Measurements from ENCODE around the gene MYBL2. TPM values are rescaled to one million over a fixed set of nuclear protein-coding genes. Genes with fewer than 3 reads are reported as not detected.
"Not testable (repeated sequence)": the region's sequence is repeated elsewhere in the genome, so short reads cannot be mapped to it uniquely, and the experiment has no call there.

MYBL2 gene
- total RNA-seq, 1 donor from 2014 or later = under 0.01 TPM

GRCh38 chr20:43653966-43654365, 12.9 kb upstream of the MYBL2 start:
- DNase-seq (ENCODE audit: low read depth) (no peak), FAIRE-seq (no peak)
- H3K27me3 ChIP-seq (ENCODE audit: control insufficient read depth, insufficient read depth, low read length) = no peaks in the 10 kb centered on the region
- H3K4me3 ChIP-seq (ENCODE audit: low read depth, low read length) = no peak overlapping the region
- no peaks in the 10 kb centered on the region for H3K36me3 ChIP-seq (ENCODE audit: control insufficient read depth, insufficient read depth, low read length)
- TF ChIP-seq, protein P1, sequence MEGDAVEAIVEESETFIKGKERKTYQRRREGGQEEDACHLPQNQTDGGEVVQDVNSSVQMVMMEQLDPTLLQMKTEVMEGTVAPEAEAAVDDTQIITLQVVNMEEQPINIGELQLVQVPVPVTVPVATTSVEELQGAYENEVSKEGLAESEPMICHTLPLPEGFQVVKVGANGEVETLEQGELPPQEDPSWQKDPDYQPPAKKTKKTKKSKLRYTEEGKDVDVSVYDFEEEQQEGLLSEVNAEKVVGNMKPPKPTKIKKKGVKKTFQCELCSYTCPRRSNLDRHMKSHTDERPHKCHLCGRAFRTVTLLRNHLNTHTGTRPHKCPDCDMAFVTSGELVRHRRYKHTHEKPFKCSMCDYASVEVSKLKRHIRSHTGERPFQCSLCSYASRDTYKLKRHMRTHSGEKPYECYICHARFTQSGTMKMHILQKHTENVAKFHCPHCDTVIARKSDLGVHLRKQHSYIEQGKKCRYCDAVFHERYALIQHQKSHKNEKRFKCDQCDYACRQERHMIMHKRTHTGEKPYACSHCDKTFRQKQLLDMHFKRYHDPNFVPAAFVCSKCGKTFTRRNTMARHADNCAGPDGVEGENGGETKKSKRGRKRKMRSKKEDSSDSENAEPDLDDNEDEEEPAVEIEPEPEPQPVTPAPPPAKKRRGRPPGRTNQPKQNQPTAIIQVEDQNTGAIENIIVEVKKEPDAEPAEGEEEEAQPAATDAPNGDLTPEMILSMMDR (IDR thresholded peaks at IDR 0.05; ENCODE audit: insufficient read depth, low read length, severe bottlenecking) = no peak

DNA sequence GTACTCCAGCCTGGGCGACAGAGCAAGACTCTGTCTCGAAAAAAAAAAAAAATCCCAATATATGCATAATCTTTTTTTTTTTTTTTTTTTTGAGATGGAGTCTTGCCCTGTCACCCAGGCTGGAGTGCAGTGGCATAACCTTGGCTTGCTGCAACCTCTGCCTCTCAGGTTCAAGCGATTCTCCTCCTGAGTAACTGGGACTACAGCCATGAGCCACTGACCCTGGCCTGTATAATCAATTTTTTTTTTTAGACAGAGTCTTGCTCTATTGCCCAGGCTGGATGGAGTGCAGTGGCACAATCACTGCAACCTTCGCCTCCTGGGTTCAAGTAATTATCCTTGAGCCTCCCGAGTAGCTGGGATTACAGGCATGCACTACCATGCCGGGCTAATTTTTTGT, 11.7 kb upstream of the MYBL2 start:
- DNase-seq (ENCODE audit: low read depth); H3K27me3 ChIP-seq (ENCODE audit: control insufficient read depth, insufficient read depth, low read length); FAIRE-seq; H3K36me3 ChIP-seq (ENCODE audit: control insufficient read depth, insufficient read depth, low read length); H3K4me3 ChIP-seq (ENCODE audit: low read depth, low read length): not testable (repeated sequence)

- FAIRE-seq (no peak), DNase-seq (ENCODE audit: low read depth) (no peak)
- Histone ChIP-seq H3K27me3 (ENCODE audit: control insufficient read depth, insufficient read depth, low read length) (no peaks in the 10 kb centered on the region), H3K36me3 (ENCODE audit: control insufficient read depth, insufficient read depth, low read length) (no peaks in the 10 kb centered on the region), H3K4me3 (ENCODE audit: low read depth, low read length) (no peak overlapping the region)
- TF ChIP-seq, protein P1 (IDR thresholded peaks at IDR 0.05; ENCODE audit: insufficient read depth, low read length, severe bottlenecking) = no peak
Measured at GRCh38 chr20:43655937-43656336, 11.0 kb upstream of the MYBL2 start.

DNA sequence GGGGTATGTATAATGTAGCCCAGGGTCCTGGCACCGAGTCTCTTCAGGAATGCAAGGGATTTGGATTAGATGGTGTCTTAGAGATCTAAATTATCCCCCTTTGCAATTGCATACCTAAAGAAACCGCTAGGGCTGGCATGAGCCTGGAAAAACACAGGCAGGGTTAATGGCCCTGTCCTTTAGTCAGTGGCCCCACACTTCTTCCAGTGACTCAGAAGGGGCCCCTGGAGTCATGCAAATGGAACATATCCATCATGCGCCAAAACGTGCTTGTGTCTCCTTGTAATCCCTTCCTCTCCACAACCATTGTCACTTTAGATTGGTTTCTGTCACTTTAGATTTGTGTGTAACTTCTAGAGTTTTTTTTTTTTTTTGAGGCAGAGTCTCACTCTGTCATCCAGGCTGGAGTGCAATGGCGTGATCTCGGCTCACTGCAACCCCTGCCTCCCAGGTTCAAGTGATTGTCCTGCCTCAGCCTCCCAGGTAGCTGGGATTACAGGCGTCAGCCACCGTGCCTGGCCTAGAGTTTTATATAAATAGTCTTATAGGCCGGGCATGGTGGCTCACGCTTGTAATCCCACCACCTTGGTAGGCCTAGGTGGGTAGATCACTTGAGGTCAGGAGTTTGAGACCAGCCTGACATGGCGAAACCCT, 8.7 kb upstream of the MYBL2 start:
- TF ChIP-seq, protein P1 (IDR thresholded peaks at IDR 0.05; ENCODE audit: insufficient read depth, low read length, severe bottlenecking) = peak; percentile 10
- no peak for FAIRE-seq
- no peak for DNase-seq (ENCODE audit: low read depth)
- Histone ChIP-seq H3K36me3 (ENCODE audit: control insufficient read depth, insufficient read depth, low read length) (no peaks in the 10 kb centered on the region), H3K4me3 (ENCODE audit: low read depth, low read length) (peak overlapping the region; percentile 93), H3K27me3 (ENCODE audit: control insufficient read depth, insufficient read depth, low read length) (no peaks in the 10 kb centered on the region)

DNA sequence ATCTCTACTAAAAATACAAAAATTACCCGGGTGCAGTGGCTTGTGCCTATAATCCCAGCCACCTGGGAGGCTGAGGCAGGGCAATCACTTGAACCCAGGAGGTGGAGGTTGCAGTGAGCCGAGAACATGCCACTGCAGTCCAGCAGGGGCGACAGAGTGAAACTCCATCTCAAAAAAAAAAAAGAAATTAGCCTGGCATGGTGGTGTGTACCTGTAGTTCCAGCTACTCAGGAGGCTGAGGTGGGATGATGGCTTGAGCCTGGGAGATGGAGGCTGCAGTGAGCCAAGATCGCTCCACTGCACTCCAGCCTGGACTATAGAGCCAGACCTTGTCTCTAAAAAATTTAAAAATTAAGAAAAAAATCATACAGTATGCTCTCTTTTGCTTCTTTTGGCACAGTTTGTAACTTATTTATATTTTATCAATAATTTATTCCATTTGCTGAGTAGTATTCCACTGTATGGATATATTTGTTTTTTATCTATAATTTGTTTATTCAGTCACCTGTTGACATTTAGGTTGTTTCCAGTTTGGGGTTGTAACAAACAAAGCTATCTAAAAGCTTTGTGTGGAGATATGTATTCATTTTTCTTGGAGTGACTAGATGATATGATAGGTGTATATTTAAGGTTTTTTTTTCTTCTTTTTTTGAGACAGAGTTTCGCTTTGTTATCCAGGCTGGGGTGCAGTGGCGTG, 8.0 kb upstream of the MYBL2 start:
- TF ChIP-seq, protein P1 (IDR thresholded peaks at IDR 0.05; ENCODE audit: insufficient read depth, low read length, severe bottlenecking) = no peak
- no peak for DNase-seq (ENCODE audit: low read depth)
- no peaks in the 10 kb centered on the region for H3K27me3 ChIP-seq (ENCODE audit: control insufficient read depth, insufficient read depth, low read length)
- FAIRE-seq = no peak
- no peaks in the 10 kb centered on the region for H3K36me3 ChIP-seq (ENCODE audit: control insufficient read depth, insufficient read depth, low read length)
- no peak overlapping the region for H3K4me3 ChIP-seq (ENCODE audit: low read depth, low read length)

DNA sequence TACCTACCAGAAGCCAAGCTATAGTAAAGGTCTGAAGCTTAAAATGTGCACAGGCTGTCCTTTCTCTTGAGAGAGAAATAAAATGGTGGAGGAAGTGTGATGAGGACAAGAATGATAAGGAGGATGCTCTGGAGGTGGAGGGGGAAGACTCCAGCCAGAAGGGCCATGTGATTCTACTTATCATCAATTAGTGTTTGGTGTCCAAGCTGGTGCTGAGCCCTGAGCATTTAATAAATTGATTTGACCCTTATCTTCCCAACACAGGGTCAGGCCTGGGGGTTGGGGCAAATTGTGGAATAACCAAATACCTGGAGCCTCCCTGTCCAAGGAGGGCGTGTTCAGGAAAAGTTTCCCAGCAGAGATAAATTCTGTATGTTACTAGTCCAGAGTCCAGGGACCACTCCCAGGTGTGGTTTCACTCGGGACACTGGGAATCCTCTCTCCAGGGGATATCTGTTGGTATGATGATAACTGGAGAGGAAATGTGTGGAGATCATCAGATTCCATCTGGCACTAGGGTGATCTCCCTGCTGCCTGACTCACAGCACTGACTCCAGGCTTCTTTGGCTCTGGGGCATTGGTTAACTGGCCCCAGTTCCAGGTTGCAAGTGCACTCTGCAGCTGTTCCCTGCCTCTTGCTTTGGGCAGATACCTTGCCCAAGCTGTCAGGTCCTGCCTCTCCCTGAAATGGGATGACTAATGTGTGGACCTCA, 3.8 kb upstream of the MYBL2 start:
- Histone ChIP-seq H3K4me3 (ENCODE audit: low read depth, low read length) (no peak overlapping the region), H3K36me3 (ENCODE audit: control insufficient read depth, insufficient read depth, low read length) (no peaks in the 10 kb centered on the region), H3K27me3 (ENCODE audit: control insufficient read depth, insufficient read depth, low read length) (no peaks in the 10 kb centered on the region)
- FAIRE-seq (no peak), DNase-seq (ENCODE audit: low read depth) (peak; percentile 73)
- TF ChIP-seq, protein P1 (IDR thresholded peaks at IDR 0.05; ENCODE audit: insufficient read depth, low read length, severe bottlenecking) = no peak
